Cerebellar nuclear complex (tissue), 1 donor: ENCODE measurements around the gene ZHX3.

Source experiments
- DNase-seq, 2 experiments: peaks; one replicate each; lab custom pipeline; 2025; lab: John Stamatoyannopoulos, UW

The ZHX3 gene

DNA sequence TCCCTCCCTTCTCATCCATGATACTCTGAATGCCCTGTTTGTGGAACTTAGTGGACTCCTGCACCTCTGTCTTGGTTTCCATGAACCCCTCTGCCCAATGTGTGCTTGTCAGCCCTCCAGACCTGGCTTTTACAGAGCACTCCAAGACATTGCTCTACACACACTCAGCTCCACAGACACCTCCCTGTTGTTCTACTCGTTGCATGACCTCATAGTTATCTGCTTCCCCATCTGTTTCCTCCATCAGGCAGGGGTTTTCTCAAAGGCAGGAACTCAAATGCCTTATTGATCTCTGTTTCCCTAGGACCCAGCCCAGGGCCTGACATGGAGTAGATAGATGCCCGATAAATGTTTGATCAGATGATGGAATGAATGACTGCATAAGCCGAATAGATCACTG, 166.9 kb downstream of the ZHX3 start:
- DNase-seq: no peak

DNA sequence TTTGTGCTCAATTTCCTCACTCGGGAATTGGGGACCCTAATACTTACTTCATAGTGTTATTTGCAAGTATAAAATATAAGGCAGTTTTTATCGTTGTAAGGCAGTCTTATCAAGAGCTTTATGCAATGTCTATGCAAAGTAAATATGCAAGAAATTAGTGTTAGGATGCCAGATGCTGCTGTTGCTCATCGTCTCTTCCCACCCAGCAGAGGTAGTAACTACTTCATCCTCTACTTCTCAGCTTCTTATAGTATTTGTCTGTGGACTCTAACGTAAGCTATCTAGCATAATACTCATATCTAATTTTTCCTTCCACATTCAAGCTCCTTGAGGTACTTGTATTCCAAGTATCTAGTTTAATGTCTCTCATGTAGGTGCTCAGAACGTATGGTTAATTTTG, 168.6 kb downstream of the ZHX3 start:
- DNase-seq: no peak

DNA sequence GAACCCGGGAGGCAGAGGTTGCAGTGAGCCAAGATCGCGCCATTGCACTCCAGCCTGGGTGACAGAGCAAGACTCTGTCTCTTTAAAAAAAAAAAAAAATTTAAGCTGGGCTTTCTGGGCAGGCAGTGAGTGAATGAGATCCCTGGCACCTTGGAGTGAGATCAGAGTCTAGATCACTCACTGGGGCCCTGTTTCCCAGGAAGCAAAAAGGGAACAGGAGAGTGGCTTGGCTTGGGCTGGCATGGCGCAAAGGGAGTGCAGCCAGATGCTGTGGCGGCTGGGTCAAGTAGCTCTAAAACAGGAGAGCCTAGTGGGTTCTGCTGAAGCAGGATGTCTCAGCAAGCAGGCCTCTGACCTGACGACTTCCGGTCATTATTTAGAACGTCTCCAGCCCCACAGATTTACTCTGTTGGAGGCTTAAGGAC, 169.8 kb downstream of the ZHX3 start:
- DNase-seq: no peak

DNA sequence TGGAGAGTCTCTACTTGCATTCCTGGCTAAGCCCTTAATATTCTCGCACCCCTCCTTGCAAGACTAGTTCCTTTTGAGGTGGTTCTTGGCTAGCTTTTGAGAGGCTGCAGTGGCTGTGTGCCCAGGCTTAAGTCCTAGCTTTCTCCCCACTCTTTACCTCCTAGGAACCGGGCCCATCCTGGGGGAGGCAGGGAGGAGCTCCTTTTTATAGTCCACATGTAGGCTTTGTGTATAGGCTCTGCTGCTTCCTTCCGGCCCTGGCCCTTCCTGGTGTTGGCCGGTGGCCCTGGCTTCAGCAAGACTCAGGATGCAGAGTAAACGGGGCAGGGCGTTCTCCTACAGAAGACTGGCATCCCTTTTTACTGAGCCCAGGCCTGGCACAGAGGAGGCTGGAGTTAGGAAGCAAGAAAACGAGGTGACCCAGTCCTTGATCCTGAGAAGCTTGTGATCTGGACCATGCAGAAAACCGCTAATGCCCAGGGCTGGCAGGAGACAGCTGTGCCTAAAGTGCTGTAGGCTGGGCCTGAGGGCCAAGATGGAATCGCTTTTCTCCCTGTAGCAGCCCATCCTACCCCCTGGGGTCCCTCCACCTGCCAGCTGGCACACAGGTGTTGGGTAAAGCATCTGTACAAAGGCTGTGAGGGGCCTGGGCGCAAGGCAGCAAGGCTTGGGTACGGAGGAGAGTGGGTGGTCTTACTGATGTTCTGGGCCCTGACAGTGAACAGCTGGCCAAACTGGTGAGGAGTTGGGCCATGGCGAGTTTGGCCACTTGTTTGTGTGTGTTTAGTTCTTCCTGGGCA, 171.5 kb downstream of the ZHX3 start:
- no peak for DNase-seq

DNA sequence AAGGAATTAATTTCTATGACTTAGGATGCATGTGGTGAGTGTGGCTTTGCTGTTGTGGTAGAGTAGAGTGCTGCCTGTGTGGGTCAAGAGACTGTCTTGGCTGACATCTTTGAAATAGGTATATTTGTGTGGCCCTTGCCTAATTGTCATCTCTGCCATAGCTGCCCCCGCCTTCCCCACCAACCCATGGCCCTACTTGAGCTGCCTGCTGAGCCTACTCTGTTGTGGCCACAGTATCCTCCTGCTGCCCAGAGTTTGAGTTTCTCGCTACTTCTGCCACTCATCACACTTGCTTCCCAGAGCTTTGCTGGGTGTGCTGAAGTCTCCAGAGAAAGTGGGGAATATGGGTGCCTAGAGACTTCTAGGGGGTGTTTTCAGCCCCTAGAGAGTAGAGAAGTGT, 172.2 kb downstream of the ZHX3 start:
- DNase-seq: no peak

DNA sequence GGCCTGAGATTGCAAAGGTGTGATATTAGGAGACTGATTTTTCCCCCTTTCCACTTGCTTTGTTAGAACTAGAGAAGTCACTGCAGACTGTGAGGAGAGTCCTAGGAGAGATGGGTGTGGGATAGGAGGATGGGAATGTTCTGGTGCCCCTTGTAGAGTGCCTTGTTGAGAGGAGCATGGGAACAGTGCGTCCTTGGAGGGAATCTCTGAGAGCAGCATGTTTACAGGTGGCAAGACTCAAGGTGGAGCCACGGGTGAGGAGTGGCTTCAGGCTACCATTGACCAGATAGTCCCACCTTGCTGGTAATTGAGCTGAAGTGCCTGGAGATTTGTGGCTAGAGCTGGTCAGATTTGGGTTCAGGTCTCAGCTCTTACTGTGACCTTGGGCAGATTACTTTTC, 174.2 kb downstream of the ZHX3 start:
- no peak for DNase-seq

DNA sequence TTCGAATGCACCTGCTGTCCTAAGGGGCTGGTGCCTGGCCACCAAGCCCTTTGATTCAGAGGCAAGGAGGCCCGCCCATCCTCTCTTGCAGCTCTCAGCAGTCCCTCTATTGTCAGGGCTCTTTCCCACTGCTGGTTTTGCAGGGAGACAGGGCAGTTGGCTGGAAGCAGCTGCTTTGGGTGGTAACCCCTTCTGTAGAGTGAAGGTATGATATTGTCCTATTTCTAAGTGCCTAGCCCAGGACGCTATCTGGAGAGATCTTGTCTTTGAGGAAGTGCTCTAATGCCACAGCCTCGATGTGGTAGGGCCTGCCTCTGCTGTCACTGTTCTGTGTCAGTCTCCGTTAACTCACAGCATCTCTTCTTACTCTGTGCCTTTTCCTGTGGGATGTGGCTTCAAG, 174.6 kb downstream of the ZHX3 start:
- no peak for DNase-seq

DNA sequence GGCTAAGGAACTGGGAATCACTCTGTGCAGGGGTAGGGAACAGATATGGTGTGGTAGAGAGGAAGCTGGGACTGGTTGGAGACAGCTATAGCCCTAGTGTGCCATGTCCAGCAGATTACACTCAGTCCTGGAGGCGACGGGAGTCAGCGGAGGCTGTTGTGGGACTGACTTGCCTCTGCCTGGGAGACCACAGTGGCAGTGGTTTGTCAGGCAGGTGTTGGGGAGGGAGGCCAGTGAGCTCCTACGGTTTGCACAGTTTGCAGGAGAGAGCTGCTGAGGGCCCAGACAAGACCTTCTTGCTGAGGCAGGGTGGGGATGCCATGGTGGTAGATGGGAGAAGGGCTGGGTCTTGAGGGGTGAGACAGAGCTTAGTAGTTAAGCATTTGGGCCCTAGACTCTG, 175.3 kb downstream of the ZHX3 start:
- no peak for DNase-seq

DNA sequence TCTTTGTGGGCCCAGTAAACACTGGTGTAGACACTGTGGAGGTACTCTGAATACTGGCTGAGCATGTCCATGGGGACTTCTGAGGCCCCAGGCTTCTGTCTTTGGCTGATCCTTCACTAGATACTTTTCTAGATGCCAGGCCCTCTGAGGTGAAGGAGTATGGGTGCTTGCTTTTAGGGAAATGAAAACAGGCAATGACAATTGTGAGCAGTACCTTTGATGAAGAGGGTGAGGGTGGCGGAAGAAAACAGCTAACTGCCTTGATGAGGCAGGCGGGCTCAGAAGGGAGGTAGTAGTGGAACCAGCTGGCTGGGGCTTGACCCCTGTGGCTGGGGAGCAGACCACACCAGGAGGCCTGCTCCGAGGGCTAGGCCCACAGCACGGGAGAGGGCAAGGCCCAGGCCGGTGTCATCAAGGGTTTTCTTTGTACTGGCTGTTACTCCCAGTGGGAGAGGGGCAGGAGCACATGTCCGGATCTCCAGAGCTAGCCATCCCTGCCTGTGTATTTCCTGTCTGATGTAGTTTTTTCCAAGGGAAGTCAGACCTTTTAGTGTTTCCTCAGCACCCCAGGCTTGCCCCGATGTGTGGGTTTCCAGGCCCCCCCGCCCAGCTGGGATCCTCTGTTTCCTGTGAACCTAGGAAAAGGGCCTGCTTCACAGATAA, 176.2 kb downstream of the ZHX3 start:
- DNase-seq: no peak

DNA sequence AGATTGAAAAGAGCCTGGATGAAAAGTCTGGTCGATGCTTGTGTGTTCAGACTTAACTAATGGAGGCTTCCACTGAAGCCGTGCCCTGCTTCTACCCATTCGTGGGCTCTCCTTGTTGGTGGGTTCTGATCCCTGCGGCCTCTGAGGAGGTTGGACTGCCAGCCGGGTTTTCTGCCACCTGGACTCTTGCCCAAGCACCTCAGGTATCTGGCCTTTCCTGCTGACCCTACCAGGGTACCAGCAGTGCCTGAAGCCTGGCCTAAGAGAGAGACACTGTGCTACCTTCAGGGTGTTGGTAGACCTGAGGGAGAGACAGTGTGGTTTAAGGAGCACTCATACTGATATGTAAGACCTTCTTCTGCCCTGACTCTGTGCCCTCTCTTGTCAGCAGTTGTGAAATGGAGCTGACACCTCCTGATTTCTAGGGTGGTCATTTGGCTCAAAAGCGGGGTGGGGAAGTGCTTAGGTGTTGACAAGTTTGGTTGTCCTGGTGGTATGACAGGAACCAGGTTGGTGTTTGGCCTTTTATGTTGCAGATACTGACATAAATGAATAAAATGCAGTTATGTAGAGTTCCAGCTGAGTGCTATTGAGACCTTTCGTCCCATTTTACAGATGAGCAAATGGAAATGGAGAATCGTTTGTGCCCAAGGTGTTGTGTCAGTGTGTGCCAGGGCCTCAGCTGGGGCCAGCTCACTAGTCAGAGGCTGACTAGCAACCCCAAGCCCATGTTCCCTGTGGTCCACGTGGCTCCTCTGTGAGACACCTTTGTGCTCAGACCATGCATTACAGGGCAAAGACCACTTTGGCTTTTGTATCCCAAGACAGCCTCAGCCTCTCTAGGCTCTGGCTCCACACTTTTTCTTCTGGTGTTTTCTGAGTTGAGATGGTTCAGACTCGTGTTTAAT, 177.1 kb downstream of the ZHX3 start:
- DNase-seq: no peak

DNA sequence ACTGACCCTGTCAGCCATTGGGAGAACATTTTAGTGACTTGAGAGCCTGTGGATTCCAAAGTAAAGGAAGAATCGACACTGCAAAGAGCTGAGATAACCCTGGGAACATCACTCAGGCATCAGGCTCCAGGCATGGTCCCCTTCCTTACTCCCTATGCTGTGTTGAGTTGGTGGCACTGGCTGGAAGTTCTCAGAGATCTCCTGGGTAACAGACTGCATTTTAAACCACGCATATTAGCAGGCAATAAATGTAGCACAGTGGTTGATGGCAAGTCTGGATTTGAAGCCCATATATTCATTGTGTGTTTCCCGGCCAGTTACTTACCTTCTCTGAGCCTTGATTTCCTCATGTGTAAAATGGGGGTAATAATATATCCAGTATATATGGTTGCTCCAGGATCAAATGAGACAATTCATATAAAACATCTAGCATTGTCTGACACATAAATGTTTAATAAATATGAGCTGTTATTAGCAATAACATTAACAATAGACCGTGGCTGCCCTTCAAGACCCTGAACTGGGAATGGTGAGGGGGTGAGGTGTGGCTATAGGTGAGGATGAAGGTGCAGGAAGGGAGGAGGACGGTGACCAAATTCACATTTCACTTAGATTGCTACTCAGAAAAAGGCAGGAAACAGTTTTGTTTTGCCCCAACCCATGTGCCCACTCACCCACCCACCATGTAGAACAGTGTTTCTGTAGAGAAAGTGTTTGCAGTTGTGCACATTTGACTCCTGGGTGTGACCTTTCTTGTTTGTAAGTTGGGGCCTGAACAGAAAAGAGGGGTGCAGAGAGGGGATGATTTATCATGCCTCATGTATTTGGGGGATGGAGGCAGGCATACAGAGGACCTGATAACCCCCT, 178.1 kb downstream of the ZHX3 start:
- DNase-seq: no peak

DNA sequence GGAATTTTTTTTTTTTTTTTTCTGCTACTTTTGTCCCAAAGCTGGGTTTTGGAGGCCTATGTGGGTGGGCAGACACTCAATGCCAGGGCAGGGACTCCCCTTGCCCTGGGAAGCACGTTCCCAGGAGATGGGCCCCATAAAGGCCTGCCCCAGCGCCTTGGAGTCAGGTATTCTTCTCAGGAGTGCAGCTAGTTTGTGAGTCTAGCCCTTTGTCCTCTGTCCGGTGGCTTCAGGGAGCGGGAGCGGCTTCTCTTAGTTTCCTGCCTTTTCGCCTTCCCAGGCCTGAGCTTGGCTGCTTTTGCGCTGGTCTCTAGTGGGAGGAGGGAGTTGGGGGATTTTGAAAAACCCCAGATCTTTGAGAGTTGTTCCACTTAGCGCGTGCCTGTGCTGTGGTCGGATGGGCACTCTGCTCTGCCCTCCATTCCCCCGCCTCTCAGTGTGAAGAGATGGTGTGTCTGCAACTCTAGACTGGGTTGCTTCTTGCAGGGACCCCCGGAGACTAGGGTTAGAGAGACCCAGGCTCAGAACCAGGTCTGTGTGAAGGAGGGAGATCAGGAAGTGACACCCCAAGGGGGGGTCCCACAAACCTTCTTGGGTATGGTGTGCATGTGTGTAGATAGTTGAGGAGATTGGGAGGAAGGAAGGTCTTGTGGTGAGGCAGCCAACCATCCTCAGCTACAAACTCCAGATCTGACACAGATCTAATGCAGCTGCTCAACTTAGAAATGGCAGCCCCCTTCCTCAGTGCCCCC, 178.9 kb downstream of the ZHX3 start:
- DNase-seq: no peak

DNA sequence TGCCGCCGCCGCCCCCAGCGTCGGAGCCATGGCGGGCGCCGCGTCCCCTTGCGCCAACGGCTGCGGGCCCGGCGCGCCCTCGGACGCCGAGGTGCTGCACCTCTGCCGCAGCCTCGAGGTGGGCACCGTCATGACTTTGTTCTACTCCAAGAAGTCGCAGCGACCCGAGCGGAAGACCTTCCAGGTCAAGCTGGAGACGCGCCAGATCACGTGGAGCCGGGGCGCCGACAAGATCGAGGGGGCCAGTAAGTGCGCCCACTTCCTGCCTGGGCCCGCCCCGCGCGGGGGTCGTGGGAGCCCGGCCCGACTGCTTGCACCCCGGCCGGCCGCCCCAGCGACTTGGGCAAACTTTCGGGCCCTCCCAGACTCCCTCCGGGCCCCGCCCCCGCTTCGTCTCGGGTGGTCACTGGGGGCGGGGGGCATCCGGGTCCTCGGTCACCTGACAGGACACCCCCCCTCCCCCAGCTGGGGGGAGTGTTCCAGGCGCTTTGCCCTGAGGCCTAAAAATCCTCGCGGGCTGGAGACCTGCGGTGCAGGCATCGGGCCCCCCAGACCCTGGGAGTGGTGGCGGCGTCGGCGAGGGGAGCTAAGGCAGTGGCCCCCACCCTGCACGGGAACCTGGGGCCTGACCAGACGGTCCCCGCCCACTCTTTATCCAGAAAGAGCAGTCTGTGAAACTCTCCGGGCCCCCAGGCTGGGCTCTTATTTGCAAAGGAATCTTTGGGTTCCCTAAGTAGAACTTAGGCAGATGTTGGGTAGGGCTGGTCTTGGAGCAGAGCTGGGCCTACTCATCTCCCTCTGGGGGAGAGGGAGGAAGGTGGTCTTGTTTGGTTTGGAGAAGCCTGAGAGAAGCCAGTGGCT, 179.7 kb downstream of the ZHX3 start:
- no peak for DNase-seq

DNA sequence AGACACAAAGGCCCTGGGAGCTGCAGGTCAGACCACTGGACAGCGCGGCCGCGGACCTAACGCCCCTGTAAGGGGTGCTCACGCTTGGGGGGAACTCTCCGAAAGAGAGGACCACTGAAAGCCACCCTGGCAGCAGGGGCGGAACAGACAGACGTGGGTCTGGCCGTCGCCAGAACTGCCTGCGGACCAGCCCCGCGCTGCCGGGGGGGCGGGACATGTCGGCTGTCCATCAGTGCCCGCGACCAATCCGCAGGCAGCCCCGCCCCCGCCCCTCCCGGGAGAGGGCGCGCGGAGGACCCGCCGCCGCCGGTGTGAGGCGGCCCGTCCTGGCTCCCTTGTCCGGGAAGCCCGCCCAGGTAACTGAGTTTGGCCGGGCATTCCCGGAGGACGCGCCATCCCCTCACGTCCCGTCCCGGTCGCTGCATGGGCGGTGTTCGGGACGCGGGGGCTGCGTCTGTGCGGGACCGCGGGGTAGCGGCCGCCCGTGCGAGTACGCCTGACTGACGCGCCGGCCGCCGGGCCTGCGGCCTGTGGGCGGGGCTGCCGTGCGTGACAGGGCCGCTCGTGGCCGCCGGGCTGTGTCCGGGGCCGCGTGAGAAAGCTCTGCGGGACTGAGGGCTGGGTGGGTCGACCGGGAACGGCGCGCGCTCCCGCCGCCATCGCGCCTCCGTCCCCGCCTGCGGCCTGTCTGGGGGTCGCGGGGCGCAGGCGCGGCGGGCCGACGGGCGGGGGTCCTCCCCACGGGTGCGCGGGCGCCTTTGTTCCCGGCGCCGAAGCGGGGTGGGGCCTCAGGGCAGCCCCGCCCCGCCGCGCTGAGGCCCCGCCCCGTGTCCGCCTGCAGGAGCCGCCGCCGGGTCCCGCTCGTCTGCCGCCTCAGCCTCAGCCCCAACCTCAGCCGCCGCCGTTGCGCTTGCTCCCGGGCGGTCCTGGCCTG, 180.6 kb downstream of the ZHX3 start, which contains the start of gene PLCG1:
PLCG1 (plus strand) TSS at position 864 of the 934 bp plus-strand sequence. CDS start 99 bp downstream, outside the sequence.
- peak; percentile 53 to 65 for DNase-seq

DNA sequence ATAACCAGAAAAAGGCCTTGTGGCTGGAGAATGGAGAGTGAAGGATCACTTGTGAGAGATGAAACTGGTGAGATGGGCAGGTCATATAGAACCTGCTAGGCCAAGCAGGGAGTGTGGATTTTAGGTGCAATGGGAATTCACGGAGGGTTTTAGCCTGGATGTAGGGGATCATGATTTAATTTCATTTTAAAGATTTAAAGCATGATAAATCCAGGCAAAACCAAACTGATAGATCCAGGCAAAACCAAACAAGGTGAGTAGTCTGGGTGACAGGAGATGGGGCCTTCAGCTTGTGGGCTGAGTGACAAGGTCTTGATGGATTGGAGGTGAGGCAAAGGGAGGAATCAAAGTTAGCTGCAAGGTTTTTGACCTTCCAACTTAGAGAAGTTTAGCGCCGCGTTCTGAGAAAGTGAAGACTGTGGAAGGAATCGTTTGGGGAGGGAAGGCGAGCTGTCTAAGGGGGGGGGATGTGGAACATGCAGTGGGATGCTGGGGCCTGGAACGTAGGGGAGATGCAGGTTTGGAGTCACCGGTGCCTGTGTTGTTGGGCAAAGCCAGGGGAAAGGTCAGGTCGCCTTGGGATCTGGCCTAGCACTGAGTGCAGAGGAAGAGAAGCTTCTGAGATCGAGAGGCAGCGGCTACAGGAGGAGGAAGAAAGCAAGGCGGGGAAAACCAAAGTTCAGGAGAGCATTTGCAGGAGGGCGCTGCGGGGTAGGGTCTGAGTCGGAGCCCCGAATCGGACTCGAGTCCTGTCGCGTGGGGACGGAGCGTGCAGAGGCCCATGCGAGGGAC, 181.4 kb downstream of the ZHX3 start:
- no peak for DNase-seq

DNA sequence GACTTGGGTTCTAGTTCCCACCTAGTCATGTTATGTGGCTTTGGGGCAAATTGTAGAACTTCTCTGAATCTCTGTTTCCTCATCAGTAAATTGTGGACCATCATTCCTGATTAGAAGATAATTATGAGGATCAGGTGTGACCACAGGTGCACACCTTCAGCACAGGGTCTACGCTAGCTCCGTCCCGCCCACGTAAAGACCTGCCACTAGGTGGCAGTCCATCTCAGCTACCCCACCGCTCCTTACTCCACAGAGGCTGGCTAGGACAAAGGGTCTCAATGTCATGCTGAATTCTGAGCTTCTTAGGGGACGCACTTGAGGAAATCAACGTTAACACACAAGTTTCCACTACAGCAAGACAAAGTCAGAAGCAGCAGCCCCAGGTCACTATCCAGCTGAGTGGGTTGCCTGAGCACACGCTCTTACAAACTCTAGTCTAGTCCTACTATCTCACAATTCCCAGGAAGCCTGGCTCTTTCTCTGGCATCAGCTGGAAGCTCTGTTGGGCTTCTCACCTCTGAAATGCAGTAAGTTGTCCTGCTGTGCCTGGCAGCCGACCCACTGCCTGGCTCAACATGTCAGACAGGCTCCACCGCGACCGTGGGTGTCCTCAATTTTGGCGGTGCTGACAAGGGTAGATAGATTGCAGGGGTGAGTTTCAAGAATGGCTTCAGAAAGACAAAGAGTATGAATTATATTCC, 182.2 kb downstream of the ZHX3 start:
- no peak for DNase-seq
